ENCODE measurements around the gene BRD7.

The BRD7 gene

GRCh38 chr16:50278251-50278650, 90.5 kb downstream of the BRD7 start:
- CTCF ChIA-PET, result interaction anchor here (0.7 to 1.1 kb wide), 3 partner anchors 10 to 262 kb away, joined by 3 to 6 read pairs (median 5); no protein-coding TSS in a partner anchor
- no peak for TF ChIP-seq ZBTB6 (tag by site-specific recombination; IDR thresholded peaks at IDR 0.05)
- no peak for TF ChIP-seq ZNF560 (tag by site-specific recombination; IDR thresholded peaks at IDR 0.05; ENCODE audit: borderline replicate concordance)
- TF ChIP-seq PATZ1 (tag by site-specific recombination; IDR thresholded peaks at IDR 0.05), result no peak
- TF ChIP-seq ZNF513 (tag by site-specific recombination; IDR thresholded peaks at IDR 0.05), result no peak
- TF ChIP-seq ZNF426 (tag by site-specific recombination; IDR thresholded peaks at IDR 0.05), result no peak
- TF ChIP-seq MYNN (tag by site-specific recombination; IDR thresholded peaks at IDR 0.05; ENCODE audit: borderline replicate concordance), result no peak
- TF ChIP-seq TCF7L2 (IDR thresholded peaks at IDR 0.05; ENCODE audit: borderline replicate concordance, low read depth, low read length), result no peak
- TF ChIP-seq MZF1 (tag by site-specific recombination; IDR thresholded peaks at IDR 0.05; ENCODE audit: borderline replicate concordance), result no peak
- TF ChIP-seq ZNF660 (tag by site-specific recombination; IDR thresholded peaks at IDR 0.05), result no peak
- TF ChIP-seq ZNF140 (tag by site-specific recombination; IDR thresholded peaks at IDR 0.05), result no peak
- TF ChIP-seq ZNF280D (tag by site-specific recombination; IDR thresholded peaks at IDR 0.05), result no peak
- no peak for TF ChIP-seq ZFP41 (tag by site-specific recombination; IDR thresholded peaks at IDR 0.05; ENCODE audit: borderline replicate concordance)
- no peak for TF ChIP-seq ZBTB11 (tag by site-specific recombination; conservative IDR thresholded peaks at IDR 0.05; ENCODE audit: low read depth)
- no peak for TF ChIP-seq PBX3 (CRISPR knock-in tag; IDR thresholded peaks at IDR 0.05)
- TF ChIP-seq ZNF521 (tag by site-specific recombination; IDR thresholded peaks at IDR 0.05), result no peak
- TF ChIP-seq ZBTB1 (tag by site-specific recombination; IDR thresholded peaks at IDR 0.05), result no peak
- TF ChIP-seq ZBTB48 (tag by site-specific recombination; IDR thresholded peaks at IDR 0.05), result no peak
- no peak for TF ChIP-seq ZNF76 (tag by site-specific recombination; IDR thresholded peaks at IDR 0.05; ENCODE audit: borderline replicate concordance, low read depth)
- TF ChIP-seq ZNF155 (tag by site-specific recombination; IDR thresholded peaks at IDR 0.05), result no peak
- TF ChIP-seq KLF16 (tag by site-specific recombination; IDR thresholded peaks at IDR 0.05), result no peak
- Histone ChIP-seq H3K4me1 (ENCODE audit: control insufficient read depth, insufficient read depth, low read length) (no peaks in the 10 kb centered on the region), H3K36me3 (ENCODE audit: control insufficient read depth in 2 of 2, insufficient read depth in 1 of 2, low read length in 2 of 2) (no peaks in the 10 kb centered on the region), H3K4me3 (ENCODE audit: low read depth, low read length) (no peak overlapping the region), H3K9me3 (ENCODE audit: control insufficient read depth, insufficient read depth, low read depth, low read length) (no peaks in the 10 kb centered on the region), H3K27ac (ENCODE audit: extremely low read depth, low read depth, low read length) (no peak overlapping the region)
- POLR2A ChIA-PET, result no interaction called here

Data from HEK293 (cell line).